Liver (tissue), 9 donors: Measurements from ENCODE around the gene ACOXL. TPM values are rescaled to one million over a fixed set of nuclear protein-coding genes. Genes with fewer than 3 reads are reported as not detected.

ENCODE experiments used
- DNase-seq: peaks from one replicate; pipeline ENCODE4 v3.0.0-alpha.2; 2017; ENCODE audit warnings: low spot score
- H3K27ac ChIP-seq, 2 donors: one replicate each; pipeline ENCODE4 v1.7.0; 2013; ENCODE audit warnings: inconsistent platforms in 2 of 2, low read length in 2 of 2, control low read depth in 1 of 2, low read depth in 1 of 2, mild to moderate bottlenecking in 1 of 2
- H3K27me3 ChIP-seq, 4 donors: one replicate each; pipeline versions ENCODE4 v1.6.1 to v1.7.0; 2013; ENCODE audit warnings: low read length in 3 of 4, inconsistent platforms in 1 of 4, mild to moderate bottlenecking in 1 of 4, moderate library complexity in 1 of 4; ENCODE audit not compliant: control insufficient read depth in 4 of 4, insufficient read depth in 4 of 4
- H3K36me3 ChIP-seq, 4 donors: one replicate each; pipeline versions ENCODE4 v1.6.1 to v1.7.0; 2013; ENCODE audit warnings: low read length in 3 of 4, mild to moderate bottlenecking in 3 of 4, low read depth in 1 of 4, moderate library complexity in 1 of 4; ENCODE audit not compliant: control insufficient read depth in 4 of 4, insufficient read depth in 3 of 4
- H3K4me1 ChIP-seq, 4 donors: one replicate each; pipeline versions ENCODE4 v1.6.1 to v1.7.0; 2013; ENCODE audit warnings: low read length in 3 of 4, mild to moderate bottlenecking in 3 of 4, moderate library complexity in 1 of 4; ENCODE audit not compliant: control insufficient read depth in 4 of 4, insufficient read depth in 4 of 4
- H3K4me3 ChIP-seq, 3 donors: one replicate each; pipeline versions ENCODE4 v1.6.1 to v1.7.0; 2013; ENCODE audit warnings: low read length in 3 of 3, control low read depth in 1 of 3, low read depth in 1 of 3, mild to moderate bottlenecking in 1 of 3
- H3K9ac ChIP-seq, 2 donors: one replicate each; pipeline ENCODE4 v1.7.0; 2013; ENCODE audit warnings: low read length in 2 of 2, mild to moderate bottlenecking in 2 of 2, moderate library complexity in 2 of 2, control low read depth in 1 of 2, low read depth in 1 of 2
- H3K9me3 ChIP-seq, 4 donors: one replicate each; pipeline versions ENCODE4 v1.6.1 to v1.7.0; 2013; ENCODE audit warnings: low read length in 3 of 4; ENCODE audit not compliant: control insufficient read depth in 4 of 4
- EGR1 ChIP-seq, 2 donors: IDR thresholded peaks; 2 replicates each; pipeline ENCODE4 v1.6.1; 2016 to 2018; ENCODE audit warnings: antibody characterized with exemption in 2 of 2, low read depth in 2 of 2
- FOXA1 ChIP-seq: IDR thresholded peaks from 2 replicates; pipeline ENCODE4 v1.6.1; 2016; ENCODE audit warnings: antibody characterized with exemption
- FOXA2 ChIP-seq: IDR thresholded peaks from 2 replicates; pipeline ENCODE4 v1.6.1; 2016; ENCODE audit warnings: antibody characterized with exemption
- GABPA ChIP-seq, 2 donors: IDR thresholded peaks in 1 of 2; conservative IDR thresholded peaks in 1 of 2; 2 replicates each; pipeline ENCODE4 v1.6.1; 2016; ENCODE audit warnings: antibody characterized with exemption in 2 of 2, mild to moderate bottlenecking in 1 of 2, moderate library complexity in 1 of 2
- HNF4A ChIP-seq, 2 donors: conservative IDR thresholded peaks; 2 replicates each; pipeline ENCODE4 v1.6.1; 2016; ENCODE audit warnings: antibody characterized with exemption in 2 of 2, mild to moderate bottlenecking in 2 of 2
- HNF4G ChIP-seq: IDR thresholded peaks from 2 replicates; pipeline ENCODE4 v1.6.1; 2016; ENCODE audit warnings: antibody characterized with exemption
- JUND ChIP-seq, 2 donors: IDR thresholded peaks; 2 replicates each; pipeline ENCODE4 v1.6.1; 2016; ENCODE audit warnings: antibody characterized with exemption in 2 of 2
- NR2F2 ChIP-seq: IDR thresholded peaks from 2 replicates; pipeline ENCODE4 v1.6.1; 2016; ENCODE audit warnings: antibody characterized with exemption
- RAD21 ChIP-seq, 2 donors: IDR thresholded peaks; 2 replicates each; pipeline ENCODE4 v1.6.1; 2016; ENCODE audit warnings: antibody characterized with exemption in 2 of 2, mild to moderate bottlenecking in 2 of 2
- RXRA ChIP-seq, 2 donors: IDR thresholded peaks; 2 replicates each; pipeline ENCODE4 v1.6.1; 2017 to 2018; ENCODE audit warnings: antibody characterized with exemption in 2 of 2, mild to moderate bottlenecking in 1 of 2
- SP1 ChIP-seq: IDR thresholded peaks from 2 replicates; pipeline ENCODE4 v1.6.1; 2018; ENCODE audit warnings: antibody characterized with exemption, mild to moderate bottlenecking
- TAF1 ChIP-seq: conservative IDR thresholded peaks from 2 replicates; pipeline ENCODE4 v1.6.1; 2016; ENCODE audit warnings: antibody characterized with exemption, mild to moderate bottlenecking
- YY1 ChIP-seq: IDR thresholded peaks from 2 replicates; pipeline ENCODE4 v1.6.1; 2016; ENCODE audit warnings: antibody characterized with exemption, mild to moderate bottlenecking
- WGBS: extraction: QIAGEN DNeasy Blood & Tissue Kit; methylation state at CpG from one replicate; pipeline ENCODE4 v1.1.7; 2013; 5-methylcytosine and 5-hydroxymethylcytosine counted together
- polyA plus RNA-seq, 2 donors: library from polyadenylated mRNA; stranded (reverse) in 1 of 2; unstranded in 1 of 2; fragments of 200-250 nt in 1 of 2; fragments of >200 nt in 1 of 2; fragmentation: Nextera tagmentation in 1 of 2; extraction: Ambion mirVana in 1 of 2; gene quantifications; one replicate each; pipeline versions ENCODE4 v1.2.1 to v1.2.3, GENCODE V29; 2013 to 2015
- total RNA-seq, 2 donors: library from RNA; depleted of rRNA; stranded (reverse); fragments of >200 nt; gene quantifications; one replicate each; pipeline ENCODE4 v1.2.3, GENCODE V29; 2014
- TF ChIP-seq, protein P1 (sequence below): IDR thresholded peaks from 2 replicates; pipeline ENCODE4 v1.6.1; 2016; ENCODE audit warnings: antibody characterized with exemption
- TF ChIP-seq, protein P2 (sequence below): IDR thresholded peaks from 2 replicates; pipeline ENCODE4 v1.6.1; 2016; ENCODE audit warnings: antibody characterized with exemption
- TF ChIP-seq, protein P3 (sequence below): fragments of 150-350 bp; IDR thresholded peaks from 2 replicates; pipeline ENCODE4 v1.5.1; 2017; ENCODE audit warnings: improper control_type of control experiment, low read depth, low read length; ENCODE audit not compliant: missing input control
- TF ChIP-seq, protein P4 (sequence below): IDR thresholded peaks from 2 replicates; pipeline ENCODE4 v1.6.1; 2016; ENCODE audit warnings: antibody characterized with exemption, mild to moderate bottlenecking
- TF ChIP-seq, protein P5 (sequence below): IDR thresholded peaks from 2 replicates; pipeline ENCODE4 v1.6.1; 2016; ENCODE audit warnings: antibody characterized with exemption
- donor health status: healthy.
- donor health status: healthy.
- donor health status: healthy.
- donor health status: healthy.
- donor health status: healthy.

Gene ACOXL
- total and polyA plus RNA-seq, 4 donors: 0.07 TPM; not detected in 3

DNA sequence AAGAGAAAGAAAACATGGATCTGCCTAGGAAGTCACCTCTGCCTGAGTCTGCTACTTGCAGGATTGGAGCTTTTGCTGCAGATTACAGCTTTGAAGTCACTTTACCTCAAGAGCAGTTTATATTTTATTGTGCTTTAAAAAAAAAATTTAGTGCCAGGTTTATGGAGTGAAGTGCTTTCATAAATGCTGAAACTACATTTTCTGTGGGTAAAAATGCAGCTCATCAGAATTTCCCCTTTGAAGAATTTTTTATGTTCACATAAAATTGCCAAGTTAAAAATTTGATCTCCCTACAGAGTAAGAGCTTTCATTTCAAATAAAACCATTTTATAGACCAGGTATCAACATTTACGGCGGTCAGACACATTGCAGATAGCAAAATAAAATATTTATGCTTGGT, 413.6 kb downstream of the ACOXL start:
- Histone ChIP-seq H3K27me3 (no peaks in the 10 kb centered on the region), H3K9me3 (no peaks in the 10 kb centered on the region), H3K4me3 (no peak overlapping the region), H3K4me1 (peaks cover 0 to 2% (median under 1%) of the 10 kb centered on the region in 4 donors), H3K27ac (no peak overlapping the region), H3K9ac (no peak overlapping the region), H3K36me3 (peaks cover 2 to 37% (median 21%) of the 10 kb centered on the region in 4 donors)
- no peak for DNase-seq
- TF ChIP-seq HNF4G (no peak), EGR1 (IDR thresholded peaks at IDR 0.05; ENCODE audit: low read depth in 2 of 2) (no peak), YY1 (no peak), FOXA1 (no peak), FOXA2 (no peak), NR2F2 (no peak), TAF1 (no peak), SP1 (no peak), RAD21 (IDR thresholded peaks at IDR 0.05) (no peak), GABPA (IDR thresholded peaks at IDR 0.05 in 1 of 2, conservative IDR thresholded peaks at IDR 0.05 in 1 of 2) (no peak), JUND (IDR thresholded peaks at IDR 0.05) (no peak), HNF4A (conservative IDR thresholded peaks at IDR 0.05) (no peak), RXRA (IDR thresholded peaks at IDR 0.05) (no peak)
- TF ChIP-seq, protein P1, sequence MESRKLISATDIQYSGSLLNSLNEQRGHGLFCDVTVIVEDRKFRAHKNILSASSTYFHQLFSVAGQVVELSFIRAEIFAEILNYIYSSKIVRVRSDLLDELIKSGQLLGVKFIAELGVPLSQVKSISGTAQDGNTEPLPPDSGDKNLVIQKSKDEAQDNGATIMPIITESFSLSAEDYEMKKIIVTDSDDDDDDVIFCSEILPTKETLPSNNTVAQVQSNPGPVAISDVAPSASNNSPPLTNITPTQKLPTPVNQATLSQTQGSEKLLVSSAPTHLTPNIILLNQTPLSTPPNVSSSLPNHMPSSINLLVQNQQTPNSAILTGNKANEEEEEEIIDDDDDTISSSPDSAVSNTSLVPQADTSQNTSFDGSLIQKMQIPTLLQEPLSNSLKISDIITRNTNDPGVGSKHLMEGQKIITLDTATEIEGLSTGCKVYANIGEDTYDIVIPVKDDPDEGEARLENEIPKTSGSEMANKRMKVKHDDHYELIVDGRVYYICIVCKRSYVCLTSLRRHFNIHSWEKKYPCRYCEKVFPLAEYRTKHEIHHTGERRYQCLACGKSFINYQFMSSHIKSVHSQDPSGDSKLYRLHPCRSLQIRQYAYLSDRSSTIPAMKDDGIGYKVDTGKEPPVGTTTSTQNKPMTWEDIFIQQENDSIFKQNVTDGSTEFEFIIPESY: no peak
- TF ChIP-seq, protein P2, sequence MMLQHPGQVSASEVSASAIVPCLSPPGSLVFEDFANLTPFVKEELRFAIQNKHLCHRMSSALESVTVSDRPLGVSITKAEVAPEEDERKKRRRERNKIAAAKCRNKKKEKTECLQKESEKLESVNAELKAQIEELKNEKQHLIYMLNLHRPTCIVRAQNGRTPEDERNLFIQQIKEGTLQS: no peak
- TF ChIP-seq, protein P3, sequence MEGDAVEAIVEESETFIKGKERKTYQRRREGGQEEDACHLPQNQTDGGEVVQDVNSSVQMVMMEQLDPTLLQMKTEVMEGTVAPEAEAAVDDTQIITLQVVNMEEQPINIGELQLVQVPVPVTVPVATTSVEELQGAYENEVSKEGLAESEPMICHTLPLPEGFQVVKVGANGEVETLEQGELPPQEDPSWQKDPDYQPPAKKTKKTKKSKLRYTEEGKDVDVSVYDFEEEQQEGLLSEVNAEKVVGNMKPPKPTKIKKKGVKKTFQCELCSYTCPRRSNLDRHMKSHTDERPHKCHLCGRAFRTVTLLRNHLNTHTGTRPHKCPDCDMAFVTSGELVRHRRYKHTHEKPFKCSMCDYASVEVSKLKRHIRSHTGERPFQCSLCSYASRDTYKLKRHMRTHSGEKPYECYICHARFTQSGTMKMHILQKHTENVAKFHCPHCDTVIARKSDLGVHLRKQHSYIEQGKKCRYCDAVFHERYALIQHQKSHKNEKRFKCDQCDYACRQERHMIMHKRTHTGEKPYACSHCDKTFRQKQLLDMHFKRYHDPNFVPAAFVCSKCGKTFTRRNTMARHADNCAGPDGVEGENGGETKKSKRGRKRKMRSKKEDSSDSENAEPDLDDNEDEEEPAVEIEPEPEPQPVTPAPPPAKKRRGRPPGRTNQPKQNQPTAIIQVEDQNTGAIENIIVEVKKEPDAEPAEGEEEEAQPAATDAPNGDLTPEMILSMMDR: no peak
- TF ChIP-seq, protein P4, sequence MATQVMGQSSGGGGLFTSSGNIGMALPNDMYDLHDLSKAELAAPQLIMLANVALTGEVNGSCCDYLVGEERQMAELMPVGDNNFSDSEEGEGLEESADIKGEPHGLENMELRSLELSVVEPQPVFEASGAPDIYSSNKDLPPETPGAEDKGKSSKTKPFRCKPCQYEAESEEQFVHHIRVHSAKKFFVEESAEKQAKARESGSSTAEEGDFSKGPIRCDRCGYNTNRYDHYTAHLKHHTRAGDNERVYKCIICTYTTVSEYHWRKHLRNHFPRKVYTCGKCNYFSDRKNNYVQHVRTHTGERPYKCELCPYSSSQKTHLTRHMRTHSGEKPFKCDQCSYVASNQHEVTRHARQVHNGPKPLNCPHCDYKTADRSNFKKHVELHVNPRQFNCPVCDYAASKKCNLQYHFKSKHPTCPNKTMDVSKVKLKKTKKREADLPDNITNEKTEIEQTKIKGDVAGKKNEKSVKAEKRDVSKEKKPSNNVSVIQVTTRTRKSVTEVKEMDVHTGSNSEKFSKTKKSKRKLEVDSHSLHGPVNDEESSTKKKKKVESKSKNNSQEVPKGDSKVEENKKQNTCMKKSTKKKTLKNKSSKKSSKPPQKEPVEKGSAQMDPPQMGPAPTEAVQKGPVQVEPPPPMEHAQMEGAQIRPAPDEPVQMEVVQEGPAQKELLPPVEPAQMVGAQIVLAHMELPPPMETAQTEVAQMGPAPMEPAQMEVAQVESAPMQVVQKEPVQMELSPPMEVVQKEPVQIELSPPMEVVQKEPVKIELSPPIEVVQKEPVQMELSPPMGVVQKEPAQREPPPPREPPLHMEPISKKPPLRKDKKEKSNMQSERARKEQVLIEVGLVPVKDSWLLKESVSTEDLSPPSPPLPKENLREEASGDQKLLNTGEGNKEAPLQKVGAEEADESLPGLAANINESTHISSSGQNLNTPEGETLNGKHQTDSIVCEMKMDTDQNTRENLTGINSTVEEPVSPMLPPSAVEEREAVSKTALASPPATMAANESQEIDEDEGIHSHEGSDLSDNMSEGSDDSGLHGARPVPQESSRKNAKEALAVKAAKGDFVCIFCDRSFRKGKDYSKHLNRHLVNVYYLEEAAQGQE: no peak
- TF ChIP-seq, protein P5, sequence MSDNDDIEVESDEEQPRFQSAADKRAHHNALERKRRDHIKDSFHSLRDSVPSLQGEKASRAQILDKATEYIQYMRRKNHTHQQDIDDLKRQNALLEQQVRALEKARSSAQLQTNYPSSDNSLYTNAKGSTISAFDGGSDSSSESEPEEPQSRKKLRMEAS: no peak
- 91% methylated on average over 2 of the region's 2 CpGs for WGBS
